ENCODE data around the gene TAS2R43.
"Not testable (repeated sequence)": the region's sequence is repeated elsewhere in the genome, so short reads cannot be mapped to it uniquely, and the experiment has no call there.

TAS2R43 gene

GRCh38 chr12:11062194-11062593 is 29.9 kb downstream of the TAS2R43 start, which contains the start of gene TAS2R46:
Gene TAS2R46, minus strand, starts transcription at chr12:11062294. Its CDS starts 0 bp downstream, at chr12:11062294.
- DNase-seq (ENCODE audit: low read depth in 2 of 2, low spot score in 1 of 2) = not testable (repeated sequence)

DNA sequence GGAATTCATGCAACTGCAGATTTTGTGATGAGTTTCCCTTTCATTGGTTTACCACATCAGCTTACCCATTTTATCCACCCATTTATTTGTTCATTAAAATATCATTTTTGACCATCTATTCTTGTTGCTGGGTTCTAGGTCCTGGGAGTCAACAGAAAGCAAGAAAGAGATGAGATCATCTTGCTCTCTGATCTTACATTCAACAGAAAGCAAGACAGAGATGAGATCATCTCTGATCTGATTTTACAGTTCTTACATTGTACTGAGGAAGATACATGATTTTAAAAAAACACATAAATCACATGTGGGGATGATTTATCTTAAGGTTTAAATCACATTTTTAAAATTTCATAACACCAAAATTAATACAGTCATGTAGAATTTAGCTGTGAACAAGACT is 32.3 kb downstream of the TAS2R43 start:
- DNase-seq (ENCODE audit: low read depth in 2 of 2, low spot score in 1 of 2) = no peak

DNA sequence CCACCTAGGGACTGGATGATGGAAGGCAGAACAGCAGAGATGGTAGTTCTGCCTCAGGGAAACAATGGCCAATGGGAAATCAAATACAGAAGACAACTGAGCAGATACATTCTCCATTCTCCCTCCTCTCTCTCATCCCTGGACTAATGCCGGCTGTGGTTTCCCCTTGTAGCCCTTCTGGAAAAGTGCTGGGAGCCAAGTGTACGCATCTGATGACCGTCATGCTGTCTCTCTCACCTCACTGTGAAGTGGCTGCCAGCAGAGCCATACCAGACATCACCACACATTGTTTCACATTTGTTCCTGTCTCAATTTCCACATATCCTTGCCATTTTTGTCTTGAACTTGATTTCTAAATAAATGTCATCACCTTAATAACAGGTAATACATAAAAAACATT is 33.1 kb downstream of the TAS2R43 start:
- DNase-seq (ENCODE audit: low read depth in 2 of 2, low spot score in 1 of 2) = no peak

DNA sequence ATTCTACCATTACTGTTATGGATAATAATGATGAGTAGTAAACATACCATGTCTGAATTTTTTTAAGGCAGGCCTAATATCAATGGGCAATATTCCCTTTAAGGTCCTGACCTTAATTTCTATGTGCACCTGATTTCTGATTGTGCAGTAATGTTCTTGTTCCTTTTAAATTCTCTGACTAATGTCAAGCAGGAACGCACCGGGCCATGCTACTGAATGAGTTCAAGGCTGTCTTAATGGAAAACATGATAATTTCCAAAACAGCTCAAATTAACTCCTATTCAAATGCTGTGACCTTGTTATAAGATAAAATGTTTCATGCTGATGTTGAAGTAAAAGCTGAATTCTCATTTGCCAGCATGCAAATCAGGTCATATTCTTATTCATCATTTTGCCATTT is 36.8 kb downstream of the TAS2R43 start:
- no peak for DNase-seq (ENCODE audit: low read depth in 2 of 2, low spot score in 1 of 2)

DNA sequence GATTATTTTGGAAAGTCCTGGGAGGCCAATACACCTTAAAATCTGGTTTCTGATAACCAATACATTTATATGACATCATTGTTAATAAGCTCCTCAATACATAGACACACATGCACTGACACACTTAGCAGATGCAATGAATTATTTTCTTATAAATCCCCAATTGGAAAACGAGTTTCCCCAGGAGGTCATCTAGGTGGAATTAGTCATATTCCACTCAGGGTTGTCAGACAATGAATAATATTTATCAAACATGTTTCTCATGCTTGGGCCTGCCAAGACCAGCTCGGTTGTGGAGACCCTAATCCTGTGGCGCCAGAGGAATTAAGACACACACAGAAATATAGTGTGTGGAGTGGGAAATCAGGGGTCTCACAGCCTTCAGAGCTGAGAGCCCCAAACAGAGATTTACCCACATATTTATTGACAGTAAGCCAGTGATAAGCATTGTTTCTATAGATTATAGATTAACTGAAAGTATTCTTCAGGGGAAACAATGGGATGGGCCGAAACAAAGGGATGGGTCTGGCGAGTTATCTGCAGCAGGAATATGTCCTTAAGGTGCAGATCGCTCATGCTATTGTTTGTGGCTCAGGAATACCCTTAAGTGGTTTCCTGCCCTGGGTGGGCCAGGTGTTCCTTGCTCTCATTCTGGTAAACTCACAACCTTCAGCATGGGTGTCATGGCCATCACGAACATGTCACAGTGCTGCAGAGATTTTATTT is 42.1 kb downstream of the TAS2R43 start:
- DNase-seq (ENCODE audit: low read depth in 2 of 2, low spot score in 1 of 2) = not testable (repeated sequence)

- not testable (repeated sequence) for DNase-seq (ENCODE audit: low read depth in 2 of 2, low spot score in 1 of 2)
Measured at GRCh38 chr12:11041366-11041765, 50.7 kb downstream of the TAS2R43 start.
